Neural cell (in vitro differentiated cells): ENCODE data around the gene SPATA19. TPM values are rescaled to one million over a fixed set of nuclear protein-coding genes. Genes with fewer than 3 reads are reported as not detected.

Source experiments
- H2AFZ ChIP-seq: fragments of 200-600, 300-800 bp; sonication (generic), shearing (Covaris generic); 2 replicates; pipeline ENCODE4 v1.6.0; 2014; ENCODE audit warnings: low read depth, mild to moderate bottlenecking, antibody characterized with exemption, low read length, moderate library complexity
- H3F3A ChIP-seq: fragments of 200-600 bp; shearing (Covaris generic); 2 replicates; pipeline ENCODE4 v1.6.1; 2016; ENCODE audit warnings: mild to moderate bottlenecking, moderate library complexity, mixed read lengths, antibody characterized with exemption, low read length; ENCODE audit not compliant: insufficient read depth, poor library complexity, severe bottlenecking
- H3K27ac ChIP-seq: fragments of 200-600, 300-800 bp; sonication (generic), shearing (Covaris generic); 2 replicates; pipeline ENCODE4 v1.5.1; 2014; ENCODE audit warnings: mild to moderate bottlenecking, low read length, moderate library complexity
- H3K27me3 ChIP-seq: fragments of 300-800, 200-600 bp; sonication (generic), shearing (Covaris generic); 2 replicates; pipeline ENCODE4 v1.6.0; 2014; ENCODE audit warnings: mild to moderate bottlenecking, low read depth, low read length, moderate library complexity; ENCODE audit not compliant: insufficient read depth
- H3K36me3 ChIP-seq: fragments of 300-800, 200-600 bp; sonication (generic), shearing (Covaris generic); 2 replicates; pipeline ENCODE4 v1.5.1; 2014; ENCODE audit warnings: mild to moderate bottlenecking, antibody characterized with exemption, low read length, moderate library complexity; ENCODE audit not compliant: insufficient read depth
- H3K4me2 ChIP-seq: fragments of 300-800, 200-600 bp; sonication (generic), shearing (Covaris generic); 2 replicates; pipeline ENCODE4 v1.6.0; 2014; ENCODE audit warnings: mild to moderate bottlenecking, low read length
- H3K4me3 ChIP-seq: fragments of 300-800, 200-600 bp; sonication (generic), shearing (Covaris generic); 2 replicates; pipeline ENCODE4 v1.5.1; 2014; ENCODE audit warnings: mild to moderate bottlenecking, low read length, moderate library complexity
- H3K79me2 ChIP-seq: fragments of 200-600 bp; shearing (Covaris generic); replicated peaks from 2 replicates; pipeline ENCODE4 v1.6.0; 2014; ENCODE audit warnings: mild to moderate bottlenecking, low read length, moderate library complexity; ENCODE audit not compliant: insufficient read depth
- H3K9ac ChIP-seq: fragments of 300-800, 200-600 bp; sonication (generic), shearing (Covaris generic); 2 replicates; pipeline ENCODE4 v1.6.1; 2016; ENCODE audit warnings: mild to moderate bottlenecking, low read length, mixed read lengths
- H3K9me2 ChIP-seq: fragments of 200-600 bp; shearing (Covaris generic); 2 replicates; pipeline ENCODE4 v1.6.1; 2016; ENCODE audit warnings: mild to moderate bottlenecking, low read length, mixed read lengths; ENCODE audit not compliant: insufficient read depth
- H3K9me3 ChIP-seq: fragments of 200-600, 300-800 bp; sonication (generic), shearing (Covaris generic); 2 replicates; pipeline ENCODE4 v1.6.1; 2016; ENCODE audit warnings: mild to moderate bottlenecking, mixed run types, low read length, moderate library complexity, mixed read lengths
- H4K20me1 ChIP-seq: fragments of 200-600 bp; shearing (Covaris generic); 2 replicates; pipeline ENCODE4 v1.6.1; 2016; ENCODE audit warnings: mild to moderate bottlenecking, mixed run types; ENCODE audit not compliant: insufficient read depth
- CTCF ChIP-seq: fragments of 450-650 bp; IDR thresholded peaks from 2 replicates; pipeline ENCODE4 v1.5.1; 2014; ENCODE audit warnings: antibody characterized with exemption, mild to moderate bottlenecking, moderate library complexity; ENCODE audit not compliant: poor library complexity, severe bottlenecking
- EP300 ChIP-seq: fragments of 450-650 bp; conservative IDR thresholded peaks from 2 replicates; pipeline ENCODE4 v1.6.1; 2014; ENCODE audit warnings: antibody characterized with exemption, mild to moderate bottlenecking, moderate library complexity; ENCODE audit not compliant: poor library complexity, severe bottlenecking
- EZH2 ChIP-seq: fragments of 200-600, 300-800 bp; shearing (Covaris generic), sonication (generic); IDR thresholded peaks from 2 replicates; pipeline ENCODE4 v1.6.1; 2014; ENCODE audit warnings: antibody characterized with exemption, low read length, borderline replicate concordance, mild to moderate bottlenecking; ENCODE audit not compliant: insufficient read depth, poor library complexity, severe bottlenecking
- MXI1 ChIP-seq: fragments of 450-650 bp; conservative IDR thresholded peaks from 2 replicates; pipeline ENCODE4 v1.6.1; 2014; ENCODE audit warnings: antibody characterized with exemption, mild to moderate bottlenecking; ENCODE audit not compliant: poor library complexity, severe bottlenecking
- POLR2AphosphoS5 ChIP-seq: IDR thresholded peaks from 2 replicates; pipeline ENCODE4 v1.6.1; 2012
- RAD21 ChIP-seq: fragments of 450-650 bp; conservative IDR thresholded peaks from 2 replicates; pipeline ENCODE4 v1.6.1; 2014; ENCODE audit warnings: antibody characterized with exemption, mild to moderate bottlenecking, moderate library complexity
- REST ChIP-seq: IDR thresholded peaks from 2 replicates; pipeline ENCODE4 v1.6.1; 2012; ENCODE audit warnings: borderline replicate concordance
- SMC3 ChIP-seq: fragments of 450-650 bp; conservative IDR thresholded peaks from 2 replicates; pipeline ENCODE4 v1.6.1; 2014; ENCODE audit warnings: antibody characterized with exemption, mild to moderate bottlenecking, moderate library complexity; ENCODE audit not compliant: poor library complexity
- TAF1 ChIP-seq: IDR thresholded peaks from 2 replicates; pipeline ENCODE4 v1.6.1; 2012; ENCODE audit warnings: low read depth
- polyA plus RNA-seq: library from polyadenylated mRNA; depleted of rRNA; stranded (reverse); fragments of >200 nt; gene quantifications from 2 replicates; pipeline ENCODE4 v1.2.3, GENCODE V29; 2014

SPATA19 gene
- polyA plus RNA-seq, 1 donor from 2014 or later = not detected

- no peak overlapping the region for H3K9ac ChIP-seq
- H2AFZ ChIP-seq = no peak overlapping the region
- TF ChIP-seq RAD21 = no peak
- TF ChIP-seq EZH2 = no peak
- no peak for TF ChIP-seq TAF1
- no peak for TF ChIP-seq CTCF
- TF ChIP-seq REST = no peak
- TF ChIP-seq EP300 = no peak
- TF ChIP-seq SMC3 = no peak
- TF ChIP-seq MXI1 = no peak
- TF ChIP-seq POLR2AphosphoS5 = no peak
- no peaks in the 10 kb centered on the region for H3F3A ChIP-seq
- no peak overlapping the region for H3K27ac ChIP-seq
- no peaks in the 10 kb centered on the region for H4K20me1 ChIP-seq
- H3K9me3 ChIP-seq = no peaks in the 10 kb centered on the region
- H3K4me3 ChIP-seq = no peak overlapping the region
- H3K36me3 ChIP-seq = no peaks in the 10 kb centered on the region
- no peak overlapping the region for H3K4me2 ChIP-seq
- no peaks in the 10 kb centered on the region for H3K9me2 ChIP-seq
- H3K27me3 ChIP-seq = no peaks in the 10 kb centered on the region
- H3K79me2 ChIP-seq = no peaks in the 10 kb centered on the region
Measured at GRCh38 chr11:133889188-133889587, 43.9 kb upstream of the SPATA19 start.

- Histone ChIP-seq H3K9me3 (no peaks in the 10 kb centered on the region), H3K36me3 (no peaks in the 10 kb centered on the region), H3K4me2 (no peak overlapping the region), H3K79me2 (no peaks in the 10 kb centered on the region), H3K9me2 (no peaks in the 10 kb centered on the region), H4K20me1 (no peaks in the 10 kb centered on the region), H3K9ac (no peak overlapping the region), H3K27me3 (no peaks in the 10 kb centered on the region), H2AFZ (no peak overlapping the region), H3F3A (no peaks in the 10 kb centered on the region), H3K4me3 (no peak overlapping the region), H3K27ac (no peak overlapping the region)
- TF ChIP-seq MXI1 (no peak), SMC3 (no peak), EZH2 (no peak), TAF1 (no peak), REST (no peak), CTCF (no peak), POLR2AphosphoS5 (no peak)
Measured at GRCh38 chr11:133887692-133888332, 42.5 kb upstream of the SPATA19 start.
